NCI-H2107 (cell line): ENCODE results near the gene CHST9.
"Not testable (repeated sequence)": the region's sequence is repeated elsewhere in the genome, so short reads cannot be mapped to it uniquely, and the experiment has no call there.

ENCODE experiments used
- DNase-seq: peaks from one replicate; lab custom pipeline; 2025; lab: John Stamatoyannopoulos, UW

Gene CHST9

DNA sequence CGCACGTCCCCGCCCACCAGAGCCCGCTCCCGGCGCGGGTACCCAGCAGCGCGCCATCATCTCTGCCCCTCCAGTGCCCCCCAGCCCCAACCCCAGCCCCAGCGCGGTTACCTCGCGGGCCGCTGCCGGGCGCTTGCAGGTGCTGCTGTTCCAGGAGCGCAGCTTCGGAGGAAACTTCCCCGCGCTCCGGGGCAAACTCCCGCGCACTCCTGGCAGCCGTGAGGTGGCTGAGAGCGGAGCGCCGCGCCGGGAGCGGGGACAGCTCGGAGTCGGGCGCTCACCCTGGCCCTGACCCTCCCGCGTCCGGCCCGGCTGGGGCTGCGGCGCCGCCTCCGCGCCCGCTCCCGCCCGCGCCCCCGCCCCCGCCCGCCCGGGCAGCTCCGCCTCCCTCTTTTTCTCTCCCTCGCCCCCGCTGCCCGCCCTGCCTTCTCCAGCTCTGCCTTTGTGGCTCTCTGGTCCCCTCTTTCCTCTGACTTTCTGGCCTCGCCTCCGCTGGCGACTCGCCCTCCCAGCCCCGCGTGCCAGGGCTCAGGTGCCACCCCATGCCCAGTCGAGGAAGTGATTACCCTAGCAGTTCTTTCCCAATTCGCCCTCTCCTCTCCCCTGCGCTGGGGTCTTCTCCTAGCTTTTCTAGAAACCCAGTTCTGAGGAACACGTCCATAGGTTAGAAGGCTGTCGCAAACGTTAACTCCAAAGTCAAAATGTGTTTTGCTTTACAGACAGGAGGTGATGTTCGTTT lies at the start of gene CHST9:
Gene CHST9 (minus strand): TSS at position 284 of the 739 bp plus-strand sequence. CDS start 42,499 bp downstream, outside the sequence.
- DNase-seq, result no peak

GRCh38 chr18:27232355-27232754 lies 47.2 kb upstream of the CHST9 start:
- DNase-seq, result not testable (repeated sequence)

GRCh38 chr18:27231671-27232070 lies 46.6 kb upstream of the CHST9 start:
- not testable (repeated sequence) for DNase-seq

- not testable (repeated sequence) for DNase-seq
These were observed 46.1 kb upstream of the CHST9 start for GRCh38 chr18:27231221-27231620.

DNA sequence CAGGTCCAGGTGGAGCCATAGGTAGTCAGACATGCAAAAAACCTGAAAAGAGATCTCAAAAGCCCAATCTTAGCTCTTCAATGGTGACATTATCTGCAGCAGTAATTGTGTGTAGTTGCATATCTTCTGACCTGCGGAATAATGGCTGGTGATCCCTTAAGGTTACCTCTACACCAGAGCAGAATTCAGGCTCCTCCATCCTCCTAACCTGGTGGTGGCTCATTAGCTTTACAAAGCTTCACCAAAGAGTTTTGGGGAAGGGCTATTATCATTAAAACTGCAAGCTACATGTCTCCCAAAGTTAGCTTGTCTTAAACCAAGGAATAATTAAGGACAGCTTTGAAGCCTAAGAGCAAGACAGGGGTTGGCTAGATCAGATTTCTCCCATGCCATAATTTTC lies 42.6 kb upstream of the CHST9 start:
- DNase-seq, result no peak

- no peak for DNase-seq
These were observed 41.5 kb upstream of the CHST9 start for GRCh38 chr18:27226556-27227075.

DNA sequence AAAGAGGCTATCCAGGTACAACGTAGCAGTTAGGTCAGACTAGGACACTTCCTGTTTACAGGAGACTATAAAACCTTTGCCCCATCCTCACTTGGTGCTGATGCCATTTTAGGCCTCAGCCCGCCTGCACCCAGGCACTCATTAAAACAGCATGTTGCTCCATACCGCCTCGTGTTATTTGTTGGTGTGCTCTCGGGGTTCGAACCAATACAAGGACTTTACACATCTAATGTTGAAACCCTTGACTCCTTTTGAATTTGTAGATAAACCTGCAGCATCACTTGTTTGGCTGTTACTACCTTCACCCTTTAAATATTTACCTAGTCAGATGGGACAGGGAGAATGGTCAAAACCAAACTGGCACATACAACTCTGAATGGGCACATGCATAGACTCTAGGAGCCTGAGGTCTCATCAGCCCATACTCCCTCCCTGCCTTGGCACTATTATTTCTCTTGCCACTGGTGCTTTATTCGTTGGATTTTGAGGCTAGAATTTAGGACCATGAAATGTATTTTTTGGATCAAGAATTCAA lies 40.9 kb upstream of the CHST9 start:
- no peak for DNase-seq

DNA sequence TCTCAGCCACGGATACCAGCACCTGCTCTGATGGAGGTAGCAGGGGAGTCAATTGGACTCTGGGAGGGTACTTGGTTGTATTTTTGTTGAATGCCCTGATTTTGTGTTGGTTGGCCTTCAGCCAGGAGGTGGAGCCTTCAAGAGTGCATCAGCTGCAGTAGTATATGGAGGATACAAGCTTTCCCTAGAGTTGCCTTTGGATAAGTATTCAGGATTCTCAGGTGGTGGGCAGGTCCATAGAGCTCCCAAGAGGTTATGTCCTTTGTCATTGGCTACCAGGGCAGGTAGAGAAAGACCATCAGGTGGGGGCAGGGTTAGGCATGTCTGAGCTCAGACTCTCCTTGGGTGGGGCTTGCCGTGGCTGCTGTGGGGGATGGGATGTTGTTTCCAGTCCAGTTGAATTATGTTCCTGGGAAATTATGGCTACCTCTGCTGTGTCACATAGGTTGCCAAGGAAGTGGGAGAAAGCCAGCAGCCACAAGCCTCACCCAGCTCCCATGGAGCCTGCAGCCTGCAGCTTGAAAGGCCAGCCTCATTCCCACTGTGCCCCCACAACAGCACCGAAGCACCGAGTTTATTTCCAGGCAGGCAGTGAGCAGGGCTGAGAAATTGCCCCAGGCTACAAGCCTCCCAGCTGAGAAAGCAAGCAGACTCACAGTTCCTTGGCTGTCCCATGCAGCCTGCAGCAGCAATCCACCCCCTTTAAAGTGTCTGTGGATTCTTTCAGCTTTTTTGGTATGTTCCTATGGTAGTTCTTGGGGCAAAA lies 38.6 kb upstream of the CHST9 start:
- DNase-seq, result no peak

- no peak for DNase-seq
These were observed 29.7 kb upstream of the CHST9 start for GRCh38 chr18:27214831-27215230.

DNA sequence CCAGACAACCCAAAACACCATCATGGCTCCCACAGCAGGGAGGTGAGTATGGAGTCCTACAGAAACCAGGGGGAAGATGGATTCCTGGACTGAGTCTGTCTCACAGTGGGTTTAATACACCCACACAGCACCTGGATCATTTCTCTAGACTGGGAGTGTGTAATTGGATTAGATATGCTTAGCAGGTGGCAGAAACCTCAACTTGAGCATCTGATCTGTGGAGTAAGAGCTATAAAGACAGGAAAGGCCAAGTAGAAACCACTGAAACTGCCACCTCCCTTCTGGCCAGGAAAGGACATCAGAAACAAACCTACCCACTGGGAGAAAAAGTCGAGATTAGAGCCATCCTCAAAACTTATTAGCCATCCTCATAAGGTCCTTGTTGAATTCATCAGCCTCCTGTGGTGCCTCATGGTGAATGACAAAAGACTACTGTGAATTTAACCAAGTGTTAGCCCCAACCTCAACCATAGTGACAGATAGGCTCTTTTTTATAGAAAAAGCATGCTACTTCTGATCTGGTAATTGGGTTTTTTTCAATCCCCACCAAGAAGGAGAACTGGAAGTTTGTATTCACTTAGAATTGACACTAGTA lies 28.1 kb upstream of the CHST9 start:
- DNase-seq, result no peak

- DNase-seq, result no peak
These were observed 26.5 kb upstream of the CHST9 start for GRCh38 chr18:27211569-27211968.

GRCh38 chr18:27206411-27206810 lies 21.3 kb upstream of the CHST9 start:
- no peak for DNase-seq

DNA sequence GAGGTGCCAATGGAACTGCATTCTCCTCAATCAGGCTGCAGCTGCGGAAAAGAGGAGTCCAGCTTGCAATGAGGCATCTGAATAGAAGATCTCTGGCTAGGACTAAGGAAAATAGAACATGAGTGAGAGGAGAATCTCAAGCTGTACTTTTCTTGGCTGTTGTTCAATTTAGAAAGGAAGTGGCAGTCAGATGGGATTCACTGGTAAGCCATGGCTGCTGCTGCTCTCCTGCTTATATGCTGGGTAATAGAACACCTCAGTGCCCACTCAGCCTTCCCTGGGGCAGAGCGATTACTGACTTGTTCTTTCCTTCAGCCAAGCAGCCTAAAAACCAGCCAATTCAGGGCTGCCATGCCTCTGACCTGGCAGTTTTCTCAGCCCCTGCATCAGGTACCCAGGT lies 17.6 kb upstream of the CHST9 start:
- no peak for DNase-seq

DNA sequence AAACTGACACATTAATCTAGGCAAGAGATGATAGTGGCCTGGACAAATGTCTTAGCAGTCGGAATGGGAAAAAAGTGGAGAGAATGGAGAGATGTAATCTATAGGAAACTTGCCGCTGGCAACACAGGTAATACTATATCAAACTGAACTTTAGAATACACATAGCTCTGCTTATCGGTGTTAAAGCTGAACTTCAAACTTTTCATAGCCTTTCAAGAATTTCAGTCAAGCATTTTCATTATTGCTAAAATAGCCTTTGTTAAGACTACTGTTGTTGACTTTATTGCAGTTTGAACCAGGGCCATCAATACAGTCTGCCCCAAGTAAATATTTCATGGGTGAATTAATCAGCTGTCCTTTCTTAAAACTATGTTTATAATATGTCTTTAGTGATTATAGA lies 12.9 kb upstream of the CHST9 start:
- no peak for DNase-seq

DNA sequence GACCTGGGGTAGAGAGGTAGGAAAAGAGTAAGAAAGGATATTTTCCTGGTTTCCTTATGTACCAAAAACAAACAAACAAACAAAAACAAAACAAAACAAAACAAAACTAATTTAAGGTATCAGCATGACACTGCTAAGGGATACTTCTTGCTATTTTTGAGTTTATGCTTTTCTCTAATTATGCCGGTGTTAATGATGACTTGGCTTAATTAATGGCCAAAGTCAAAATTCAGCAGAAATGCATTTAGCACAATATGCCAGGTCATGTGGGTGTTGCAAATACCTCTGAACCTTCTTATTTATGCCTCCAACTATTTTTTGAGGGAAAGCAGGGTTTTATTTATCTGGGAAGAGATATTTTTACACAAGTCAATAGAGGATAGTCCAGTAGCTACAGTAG lies 3.2 kb upstream of the CHST9 start:
- DNase-seq, result no peak

- no peak for DNase-seq
These were observed 789 bp upstream of the CHST9 start for GRCh38 chr18:27185897-27186296.

- DNase-seq, result no peak
These were observed 738 bp downstream of the CHST9 start for GRCh38 chr18:27184115-27185024.

GRCh38 chr18:27181726-27182125 lies 3.4 kb downstream of the CHST9 start:
- no peak for DNase-seq

GRCh38 chr18:27178424-27178823 lies 6.7 kb downstream of the CHST9 start:
- DNase-seq, result no peak

DNA sequence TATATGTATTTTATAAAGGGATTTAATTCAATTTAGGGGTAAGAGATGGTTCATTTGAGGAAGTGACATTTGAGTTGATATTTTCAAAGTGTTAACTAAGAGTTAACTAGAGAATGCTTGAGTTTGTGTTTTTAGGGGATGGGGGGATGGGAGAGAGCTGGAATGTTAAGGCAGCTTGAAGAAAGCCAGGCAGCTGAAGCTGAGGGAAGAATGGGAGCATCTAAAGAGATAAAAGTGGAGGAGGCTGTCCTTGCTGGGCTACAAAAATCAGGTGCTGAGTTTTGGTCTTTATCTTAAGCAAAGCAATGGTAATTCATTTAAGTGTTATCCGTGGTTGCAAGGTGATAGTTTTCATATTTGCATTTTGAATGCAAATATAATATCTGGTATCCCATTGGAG lies 9.2 kb downstream of the CHST9 start:
- DNase-seq, result no peak

DNA sequence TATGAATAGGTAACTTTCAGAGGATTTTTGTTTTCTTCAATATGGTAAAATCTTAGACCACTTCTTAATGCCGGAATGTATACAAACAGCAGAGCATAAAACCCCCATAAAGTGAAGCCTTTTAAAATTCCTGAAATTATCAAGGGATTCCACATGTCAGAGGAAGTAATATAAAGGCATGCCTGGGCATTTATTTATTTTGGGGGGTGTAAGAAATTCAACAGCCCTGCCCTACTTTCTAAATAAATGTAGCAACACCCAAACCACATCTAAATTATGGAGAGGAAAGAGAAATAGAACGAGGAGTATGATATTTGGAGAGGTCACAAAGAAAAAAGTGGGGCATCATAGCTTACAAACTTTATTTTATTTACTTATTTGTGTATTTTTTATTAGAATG lies 9.9 kb downstream of the CHST9 start:
- DNase-seq, result no peak

DNA sequence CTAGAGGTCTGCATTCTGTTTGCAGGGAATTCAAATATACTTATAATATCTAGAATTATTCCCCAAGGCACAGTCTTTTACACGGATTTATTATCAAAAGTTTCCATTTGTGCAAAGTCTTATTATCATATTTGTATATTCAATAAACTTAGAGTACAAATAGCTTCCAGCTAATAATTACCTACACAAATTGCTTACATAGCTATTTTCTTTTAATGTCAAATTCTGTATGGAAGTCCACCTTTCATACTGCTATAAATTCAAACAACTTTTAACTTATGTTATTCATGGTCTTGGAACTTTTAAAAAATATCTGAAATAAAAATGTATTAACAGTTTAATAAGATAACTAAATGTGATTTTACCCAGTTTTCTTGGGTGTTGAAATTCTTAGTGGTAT lies 13.1 kb downstream of the CHST9 start:
- DNase-seq, result no peak
